Parathyroid adenoma (tissue), 2 donors: Measurements from ENCODE around the gene NPR1.
"Not testable (repeated sequence)": the region's sequence is repeated elsewhere in the genome, so short reads cannot be mapped to it uniquely, and the experiment has no call there.

Experiments
- H2AFZ ChIP-seq: fragments of 300-600 bp; sonication (generic); one replicate; pipeline ENCODE4 v1.7.0; 2017; ENCODE audit warnings: antibody characterized with exemption, mild to moderate bottlenecking
- H3K27ac ChIP-seq: fragments of 300-600 bp; sonication (generic); one replicate; pipeline ENCODE4 v1.7.0; 2017
- H3K27me3 ChIP-seq: fragments of 300-600 bp; sonication (generic); one replicate; pipeline ENCODE4 v1.7.0; 2017; ENCODE audit warnings: low read length; ENCODE audit not compliant: control insufficient read depth, insufficient read depth
- H3K36me3 ChIP-seq: fragments of 300-600 bp; sonication (generic); one replicate; pipeline ENCODE4 v1.7.0; 2017; ENCODE audit warnings: low read length; ENCODE audit not compliant: control insufficient read depth, insufficient read depth
- H3K4me1 ChIP-seq: fragments of 300-600 bp; sonication (generic); one replicate; pipeline ENCODE4 v1.7.0; 2017; ENCODE audit warnings: control low read depth
- H3K4me2 ChIP-seq: fragments of 300-600 bp; sonication (generic); one replicate; pipeline ENCODE4 v1.7.0; 2017; ENCODE audit warnings: low read length
- H3K4me3 ChIP-seq: fragments of 300-600 bp; sonication (generic); one replicate; pipeline ENCODE4 v1.7.0; 2017; ENCODE audit warnings: low read depth, low read length
- H3K79me2 ChIP-seq: fragments of 300-600 bp; sonication (generic); one replicate; pipeline ENCODE4 v1.7.0; 2017; ENCODE audit warnings: control low read depth
- H3K9ac ChIP-seq: fragments of 300-600 bp; sonication (generic); one replicate; pipeline ENCODE4 v1.7.0; 2017; ENCODE audit warnings: mild to moderate bottlenecking
- H3K9me3 ChIP-seq: fragments of 300-600 bp; sonication (generic); one replicate; pipeline ENCODE4 v1.7.0; 2017; ENCODE audit warnings: low read length; ENCODE audit not compliant: control insufficient read depth
- TF ChIP-seq, protein P1 (sequence below): fragments of 300-600 bp; sonication (generic); IDR thresholded peaks from one replicate; pipeline ENCODE4 v1.7.0; 2017; ENCODE audit warnings: antibody characterized with exemption, mild to moderate bottlenecking
- donor health status: primary hyperparathyroidism.

The NPR1 gene

DNA sequence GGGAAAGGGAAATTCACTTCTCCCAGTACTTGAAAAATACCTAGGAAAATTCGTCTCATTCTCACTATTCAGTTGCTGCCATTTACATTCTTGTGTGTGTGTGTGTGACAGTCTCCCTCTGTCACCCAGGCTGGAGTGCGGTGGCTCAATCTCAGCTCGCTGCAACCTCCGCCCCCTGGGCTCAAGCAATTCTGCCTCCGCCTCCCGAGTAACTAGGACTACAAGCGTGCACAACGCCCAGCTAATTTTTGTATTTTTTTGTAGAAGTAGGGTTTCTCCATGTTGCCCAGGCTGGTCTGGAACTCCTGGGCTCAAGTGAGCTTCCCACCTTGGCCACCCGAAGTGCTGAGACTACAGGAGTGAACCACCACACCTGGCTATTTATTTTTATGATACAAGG lies 18.8 kb upstream of the NPR1 start:
- no peak overlapping the region for H3K27ac ChIP-seq
- TF ChIP-seq, protein P1, sequence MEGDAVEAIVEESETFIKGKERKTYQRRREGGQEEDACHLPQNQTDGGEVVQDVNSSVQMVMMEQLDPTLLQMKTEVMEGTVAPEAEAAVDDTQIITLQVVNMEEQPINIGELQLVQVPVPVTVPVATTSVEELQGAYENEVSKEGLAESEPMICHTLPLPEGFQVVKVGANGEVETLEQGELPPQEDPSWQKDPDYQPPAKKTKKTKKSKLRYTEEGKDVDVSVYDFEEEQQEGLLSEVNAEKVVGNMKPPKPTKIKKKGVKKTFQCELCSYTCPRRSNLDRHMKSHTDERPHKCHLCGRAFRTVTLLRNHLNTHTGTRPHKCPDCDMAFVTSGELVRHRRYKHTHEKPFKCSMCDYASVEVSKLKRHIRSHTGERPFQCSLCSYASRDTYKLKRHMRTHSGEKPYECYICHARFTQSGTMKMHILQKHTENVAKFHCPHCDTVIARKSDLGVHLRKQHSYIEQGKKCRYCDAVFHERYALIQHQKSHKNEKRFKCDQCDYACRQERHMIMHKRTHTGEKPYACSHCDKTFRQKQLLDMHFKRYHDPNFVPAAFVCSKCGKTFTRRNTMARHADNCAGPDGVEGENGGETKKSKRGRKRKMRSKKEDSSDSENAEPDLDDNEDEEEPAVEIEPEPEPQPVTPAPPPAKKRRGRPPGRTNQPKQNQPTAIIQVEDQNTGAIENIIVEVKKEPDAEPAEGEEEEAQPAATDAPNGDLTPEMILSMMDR = no peak
- H3K4me1 ChIP-seq = no peaks in the 10 kb centered on the region
- H3K9me3 ChIP-seq = no peaks in the 10 kb centered on the region
- peak overlapping the region; percentile 87 for H3K4me3 ChIP-seq
- peak overlapping the region; percentile 80 for H3K4me2 ChIP-seq
- H3K27me3 ChIP-seq = no peaks in the 10 kb centered on the region
- H2AFZ ChIP-seq = no peak overlapping the region
- peaks cover 4% of the 10 kb centered on the region for H3K79me2 ChIP-seq
- no peaks in the 10 kb centered on the region for H3K36me3 ChIP-seq
- H3K9ac ChIP-seq = no peak overlapping the region

DNA sequence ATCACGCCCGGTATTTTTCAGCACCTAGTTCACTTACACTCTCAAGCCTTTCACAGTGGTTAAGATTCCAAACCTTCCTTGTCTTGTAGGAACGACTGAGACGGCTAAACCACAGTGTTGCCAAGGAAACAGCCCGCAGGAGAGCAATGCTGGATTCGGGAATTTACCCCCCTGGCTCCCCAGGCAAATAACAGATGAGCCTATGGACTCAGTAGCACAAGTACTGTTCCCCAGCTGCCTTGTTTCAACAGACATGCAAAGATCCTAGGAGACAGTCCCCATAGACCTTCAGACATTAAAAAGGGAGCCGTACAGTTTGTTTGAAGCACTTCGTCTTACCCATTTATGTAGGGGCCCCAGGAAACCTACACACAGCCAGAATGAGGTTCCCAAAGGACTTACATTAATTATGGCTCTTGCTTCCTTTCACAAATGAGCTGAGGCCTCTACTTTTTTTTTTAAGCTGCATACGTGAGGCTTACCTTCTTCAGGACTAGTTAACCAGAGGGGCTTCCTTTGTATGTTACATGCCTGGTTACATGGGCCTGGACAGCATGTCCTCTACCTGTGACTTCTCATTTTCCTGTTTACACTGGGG lies 17.3 kb upstream of the NPR1 start:
- no peak overlapping the region for H3K27ac ChIP-seq
- H3K4me1 ChIP-seq = no peaks in the 10 kb centered on the region
- H3K27me3 ChIP-seq = no peaks in the 10 kb centered on the region
- no peak overlapping the region for H3K4me2 ChIP-seq
- no peak overlapping the region for H2AFZ ChIP-seq
- no peak overlapping the region for H3K9ac ChIP-seq
- H3K4me3 ChIP-seq = no peak overlapping the region
- H3K79me2 ChIP-seq = peaks cover 4% of the 10 kb centered on the region
- TF ChIP-seq, protein P1 = no peak
- H3K36me3 ChIP-seq = no peaks in the 10 kb centered on the region
- no peaks in the 10 kb centered on the region for H3K9me3 ChIP-seq

DNA sequence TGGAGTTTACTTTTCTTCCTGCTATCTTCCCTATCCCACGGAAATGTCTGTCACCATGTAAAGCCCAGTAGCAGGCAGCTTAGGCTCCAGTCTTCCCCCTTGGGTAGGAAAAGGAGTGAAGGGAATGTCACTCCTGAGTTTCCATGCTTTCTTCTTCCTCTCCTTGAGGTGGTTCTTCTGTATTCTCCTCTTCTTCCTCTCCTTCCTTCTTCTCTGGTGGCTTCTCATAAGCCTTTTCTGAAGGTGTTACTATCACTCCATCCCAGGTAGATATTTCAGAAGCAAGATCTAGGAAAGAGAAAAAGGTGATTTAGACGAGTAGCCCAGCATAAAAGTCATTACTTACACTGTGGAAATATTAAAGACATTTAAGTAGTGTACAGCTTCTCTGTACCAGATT lies 16.2 kb upstream of the NPR1 start:
- H3K9ac ChIP-seq = no peak overlapping the region
- no peak overlapping the region for H2AFZ ChIP-seq
- no peaks in the 10 kb centered on the region for H3K4me1 ChIP-seq
- no peaks in the 10 kb centered on the region for H3K36me3 ChIP-seq
- peaks cover 4% of the 10 kb centered on the region for H3K79me2 ChIP-seq
- no peak overlapping the region for H3K27ac ChIP-seq
- no peaks in the 10 kb centered on the region for H3K9me3 ChIP-seq
- H3K4me3 ChIP-seq = no peak overlapping the region
- H3K4me2 ChIP-seq = no peak overlapping the region
- H3K27me3 ChIP-seq = no peaks in the 10 kb centered on the region
- TF ChIP-seq, protein P1 = no peak

DNA sequence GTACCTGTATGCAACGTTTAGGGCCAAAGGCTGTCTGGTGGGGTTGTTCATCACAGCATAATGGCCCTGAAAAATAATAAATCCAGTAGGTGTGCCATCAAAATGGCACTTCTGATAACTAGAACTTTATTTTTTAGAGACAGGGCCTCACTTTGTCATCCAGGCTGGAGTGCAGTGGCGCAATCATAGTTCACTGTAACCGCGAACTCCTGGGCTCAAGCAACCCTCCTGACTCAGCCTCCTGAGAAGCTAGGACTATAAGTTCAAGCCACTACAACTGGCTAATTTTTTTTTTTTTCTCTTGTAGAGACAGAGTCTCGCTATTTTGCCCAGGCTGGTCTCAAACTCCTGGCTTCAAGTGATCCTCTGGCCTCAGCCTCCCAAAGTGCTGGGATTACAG lies 15.3 kb upstream of the NPR1 start:
- no peak overlapping the region for H3K4me3 ChIP-seq
- no peaks in the 10 kb centered on the region for H3K36me3 ChIP-seq
- TF ChIP-seq, protein P1 = no peak
- no peak overlapping the region for H3K9ac ChIP-seq
- no peak overlapping the region for H3K27ac ChIP-seq
- H3K9me3 ChIP-seq = no peaks in the 10 kb centered on the region
- H3K79me2 ChIP-seq = peaks cover 4% of the 10 kb centered on the region
- no peaks in the 10 kb centered on the region for H3K27me3 ChIP-seq
- H2AFZ ChIP-seq = no peak overlapping the region
- H3K4me2 ChIP-seq = no peak overlapping the region
- no peaks in the 10 kb centered on the region for H3K4me1 ChIP-seq

DNA sequence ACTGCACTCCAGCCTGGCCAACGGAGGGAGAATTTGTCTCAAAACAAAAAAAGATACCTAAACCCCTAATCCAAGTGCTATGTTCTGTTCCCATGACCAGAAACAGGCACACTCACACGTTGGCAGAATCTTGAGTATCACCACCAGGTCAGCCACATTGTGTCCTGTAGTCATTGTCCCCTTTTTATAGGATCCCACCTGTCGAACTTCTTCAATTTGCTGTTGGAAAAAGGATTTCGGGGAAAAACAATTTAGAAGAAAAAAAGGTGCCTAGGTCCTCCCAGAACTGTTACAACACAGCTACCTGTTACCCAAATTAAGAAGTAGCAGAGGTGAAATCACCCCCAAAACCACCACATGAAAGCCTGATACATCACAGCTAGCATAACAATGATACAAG lies 11.0 kb upstream of the NPR1 start:
- Histone ChIP-seq H2AFZ (no peak overlapping the region), H3K4me1 (peaks cover 3% of the 10 kb centered on the region), H3K27me3 (no peaks in the 10 kb centered on the region), H3K79me2 (peaks cover 6% of the 10 kb centered on the region), H3K27ac (no peak overlapping the region), H3K4me2 (no peak overlapping the region), H3K9me3 (no peaks in the 10 kb centered on the region), H3K36me3 (no peaks in the 10 kb centered on the region), H3K4me3 (no peak overlapping the region), H3K9ac (no peak overlapping the region)
- TF ChIP-seq, protein P1 = no peak

DNA sequence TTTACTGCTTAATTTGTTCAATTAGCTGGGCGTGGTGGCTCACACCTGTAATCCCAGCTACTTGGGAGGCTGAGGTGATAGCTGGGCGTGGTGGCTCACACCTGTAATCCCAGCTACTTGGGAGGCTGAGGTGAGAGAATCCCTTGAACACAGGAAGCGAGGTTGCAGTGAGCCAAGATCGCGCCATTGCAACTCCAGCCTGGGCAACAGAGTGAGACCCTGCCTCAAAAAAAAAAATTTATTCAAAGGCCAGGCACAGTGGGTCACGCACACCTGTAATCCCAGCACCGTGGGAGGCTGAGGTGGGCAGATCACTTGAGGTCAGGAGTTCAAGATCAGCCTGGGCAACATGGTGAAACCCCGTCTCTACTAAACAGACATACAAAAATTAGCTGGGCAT lies 9.8 kb upstream of the NPR1 start:
- H3K79me2 ChIP-seq, H3K27me3 ChIP-seq, H3K9me3 ChIP-seq, H3K36me3 ChIP-seq, H2AFZ ChIP-seq, H3K4me2 ChIP-seq, H3K4me3 ChIP-seq, H3K4me1 ChIP-seq, H3K9ac ChIP-seq, H3K27ac ChIP-seq: not testable (repeated sequence)
